Left lung (tissue), 10 donors: ENCODE data around the gene ARHGEF4. TPM values are rescaled to one million over a fixed set of nuclear protein-coding genes. Genes with fewer than 3 reads are reported as not detected.

Source experiments
- ATAC-seq: fragments of 200-7000 bp; cut with Tn5 transposase; one replicate; pipeline ENCODE4 v1.9.1; 2020; ENCODE audit warnings: moderate library complexity
- DNase-seq, 4 donors: peaks; one replicate each; pipeline ENCODE4 v3.0.0-alpha.2; 2013 to 2020
- H3K27ac ChIP-seq, 2 donors: fragments of 200-600 bp; sonication (generic) in 1 of 2; one replicate each; pipeline versions ENCODE4 v1.5.0 to v1.8.0; 2020 to 2021
- H3K27me3 ChIP-seq, 2 donors: fragments of 200-600 bp; sonication (generic) in 1 of 2; one replicate each; pipeline versions ENCODE4 v1.5.0 to v1.8.0; 2020 to 2021
- H3K36me3 ChIP-seq, 2 donors: fragments of 200-600 bp; sonication (generic) in 1 of 2; one replicate each; pipeline versions ENCODE4 v1.5.0 to v1.8.0; 2020 to 2021
- H3K4me1 ChIP-seq, 2 donors: fragments of 200-600 bp; one replicate each; pipeline ENCODE4 v1.8.0; 2021
- H3K4me3 ChIP-seq, 2 donors: fragments of 200-600 bp; sonication (generic) in 1 of 2; one replicate each; pipeline versions ENCODE4 v1.5.0 to v1.8.0; 2020 to 2021; ENCODE audit warnings: mild to moderate bottlenecking in 1 of 2
- H3K9me3 ChIP-seq, 2 donors: fragments of 200-600 bp; sonication (generic) in 1 of 2; one replicate each; pipeline versions ENCODE4 v1.5.0 to v1.8.0; 2020 to 2021
- intact Hi-C, 2 donors: fragments of 100-400 bp; cut with DNase I; formaldehyde crosslinking; loops; one replicate each; pipeline versions ENCODE4 v1.11.2 to v1.14.2; 2022
- polyA plus RNA-seq, 6 donors: library from polyadenylated mRNA; unstranded; fragments of 120-200 nt; gene quantifications; one replicate each; pipeline ENCODE4 v1.2.1, GENCODE V29; 2013; ENCODE audit not compliant: insufficient read length in 6 of 6
- total RNA-seq, 2 donors: library from RNA; stranded (reverse); fragmentation: NEBNext Ultra II Directional; extraction: Animal tissue kit (Norgen Biotek cat#: 25700); gene quantifications; one replicate each; pipeline ENCODE4 v1.2.1, GENCODE V29; 2021
- TF ChIP-seq, protein P1 (sequence below), 2 donors: fragments of 200-600 bp; sonication (generic) in 1 of 2; IDR thresholded peaks; one replicate each; pipeline versions ENCODE4 v1.5.0 to v1.8.0; 2021; ENCODE audit warnings: antibody characterized with exemption in 2 of 2
- donor health status: DM: no; HTN: yes; CAD: no.
- donor health status: DM: no; HTN: no; CAD: no.

ARHGEF4 gene
- total and polyA plus RNA-seq, 8 donors, result 1.7 to 4.3 (median 2.8) TPM

GRCh38 chr2:131009713-131010475, 173.2 kb downstream of the ARHGEF4 start:
- no peak overlapping the region for H3K27ac ChIP-seq
- intact Hi-C loops, result no loop called here
- peaks cover 0 to 33% of the 10 kb centered on the region in 2 donors for H3K27me3 ChIP-seq

DNA sequence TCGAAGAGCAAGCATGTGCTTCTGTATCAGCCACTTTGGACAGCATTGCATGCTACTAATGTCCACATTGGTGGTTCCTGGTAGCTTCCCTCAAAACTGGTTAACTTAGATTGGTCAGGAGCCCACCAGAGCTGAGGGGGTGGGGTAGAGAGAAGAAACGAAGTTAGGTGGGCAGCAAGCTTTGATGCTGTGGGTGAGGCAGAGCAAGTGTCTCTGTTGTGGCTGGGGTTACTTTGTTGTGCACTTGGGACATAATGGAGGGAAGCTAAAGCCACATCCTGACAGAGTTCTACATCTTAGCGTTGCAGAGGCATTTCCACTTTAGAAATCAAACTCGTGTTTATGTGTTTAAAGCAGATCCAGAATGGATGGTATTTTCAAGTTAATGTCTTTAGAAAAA, 173.9 kb downstream of the ARHGEF4 start:
- intact Hi-C loops, result no loop called here
- no peak for ATAC-seq
- TF ChIP-seq, protein P1, sequence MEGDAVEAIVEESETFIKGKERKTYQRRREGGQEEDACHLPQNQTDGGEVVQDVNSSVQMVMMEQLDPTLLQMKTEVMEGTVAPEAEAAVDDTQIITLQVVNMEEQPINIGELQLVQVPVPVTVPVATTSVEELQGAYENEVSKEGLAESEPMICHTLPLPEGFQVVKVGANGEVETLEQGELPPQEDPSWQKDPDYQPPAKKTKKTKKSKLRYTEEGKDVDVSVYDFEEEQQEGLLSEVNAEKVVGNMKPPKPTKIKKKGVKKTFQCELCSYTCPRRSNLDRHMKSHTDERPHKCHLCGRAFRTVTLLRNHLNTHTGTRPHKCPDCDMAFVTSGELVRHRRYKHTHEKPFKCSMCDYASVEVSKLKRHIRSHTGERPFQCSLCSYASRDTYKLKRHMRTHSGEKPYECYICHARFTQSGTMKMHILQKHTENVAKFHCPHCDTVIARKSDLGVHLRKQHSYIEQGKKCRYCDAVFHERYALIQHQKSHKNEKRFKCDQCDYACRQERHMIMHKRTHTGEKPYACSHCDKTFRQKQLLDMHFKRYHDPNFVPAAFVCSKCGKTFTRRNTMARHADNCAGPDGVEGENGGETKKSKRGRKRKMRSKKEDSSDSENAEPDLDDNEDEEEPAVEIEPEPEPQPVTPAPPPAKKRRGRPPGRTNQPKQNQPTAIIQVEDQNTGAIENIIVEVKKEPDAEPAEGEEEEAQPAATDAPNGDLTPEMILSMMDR (IDR thresholded peaks at IDR 0.05), result no peak

More at GRCh38 chr2:131009713-131010475, 173.2 kb downstream of the ARHGEF4 start:
- Histone ChIP-seq H3K4me1 (no peaks in the 10 kb centered on the region), H3K36me3 (no peaks in the 10 kb centered on the region), H3K9me3 (no peaks in the 10 kb centered on the region), H3K4me3 (no peak overlapping the region)
- DNase-seq (no peak), ATAC-seq (no peak)
- TF ChIP-seq, protein P1 (IDR thresholded peaks at IDR 0.05), result no peak

DNA sequence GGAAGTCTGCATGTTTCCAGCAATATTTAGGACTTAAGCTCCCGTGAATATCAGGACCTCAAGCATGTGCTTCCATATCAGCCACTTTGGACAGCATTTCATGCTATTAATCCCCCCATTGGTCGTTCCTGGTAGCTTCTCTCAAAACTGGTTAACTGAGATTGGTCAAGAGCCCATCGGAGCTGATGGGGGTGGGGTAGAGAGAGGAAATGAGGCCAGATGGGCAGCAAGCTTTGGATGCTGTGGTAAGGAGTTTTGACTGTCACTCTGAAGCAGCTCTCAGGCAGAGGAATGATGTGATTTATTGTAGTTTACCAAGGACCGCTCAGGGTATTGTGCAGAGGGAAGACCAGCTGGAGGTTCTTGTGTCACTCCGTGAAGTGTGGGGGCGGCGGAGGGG, 174.8 kb downstream of the ARHGEF4 start:
- Histone ChIP-seq H3K9me3 (no peaks in the 10 kb centered on the region), H3K36me3 (no peaks in the 10 kb centered on the region), H3K27me3 (peaks cover 0 to 25% of the 10 kb centered on the region in 2 donors), H3K27ac (no peak overlapping the region), H3K4me1 (no peaks in the 10 kb centered on the region), H3K4me3 (no peak overlapping the region)
- no peak for ATAC-seq
- DNase-seq, result no peak
- intact Hi-C loops, result no loop called here
- TF ChIP-seq, protein P1 (IDR thresholded peaks at IDR 0.05), result no peak

More for the DNA sequence above, 173.9 kb downstream of the ARHGEF4 start:
- Histone ChIP-seq H3K9me3 (no peaks in the 10 kb centered on the region), H3K27me3 (peaks cover 0 to 26% of the 10 kb centered on the region in 2 donors), H3K4me3 (no peak overlapping the region), H3K4me1 (no peaks in the 10 kb centered on the region), H3K27ac (no peak overlapping the region), H3K36me3 (no peaks in the 10 kb centered on the region)
- DNase-seq, result no peak

DNA sequence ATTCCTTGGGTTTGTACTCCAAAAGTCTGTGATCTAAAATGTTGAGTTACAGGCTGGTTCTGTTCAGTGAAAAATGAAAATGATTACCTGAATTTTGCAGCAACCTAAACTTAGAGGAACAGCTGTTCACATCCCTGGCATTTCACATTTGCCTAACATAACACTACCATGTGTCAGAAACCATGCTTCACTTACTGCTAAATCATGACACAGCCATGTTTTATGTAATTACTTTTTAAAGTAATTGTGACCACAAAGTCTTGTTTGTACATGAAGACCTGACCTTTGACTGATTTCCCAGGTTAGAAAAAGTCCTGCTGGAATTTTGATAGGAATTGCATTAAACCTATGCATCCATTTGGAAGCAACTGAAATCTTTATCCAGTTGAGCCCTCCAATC, 177.4 kb downstream of the ARHGEF4 start:
- no peaks in the 10 kb centered on the region for H3K9me3 ChIP-seq
- TF ChIP-seq, protein P1 (IDR thresholded peaks at IDR 0.05), result no peak
- no peak overlapping the region for H3K4me3 ChIP-seq
- intact Hi-C loops, result no loop called here
- no peak for ATAC-seq
- no peaks in the 10 kb centered on the region for H3K4me1 ChIP-seq
- no peak overlapping the region for H3K27ac ChIP-seq
- H3K36me3 ChIP-seq, result no peaks in the 10 kb centered on the region
- H3K27me3 ChIP-seq, result peaks cover 0 to 35% of the 10 kb centered on the region in 2 donors
- DNase-seq, result no peak

- H3K4me3 ChIP-seq, result no peak overlapping the region
- no peaks in the 10 kb centered on the region for H3K36me3 ChIP-seq
- ATAC-seq, result no peak
- H3K9me3 ChIP-seq, result no peaks in the 10 kb centered on the region
- H3K4me1 ChIP-seq, result no peaks in the 10 kb centered on the region
- peaks cover 0 to 32% of the 10 kb centered on the region in 2 donors for H3K27me3 ChIP-seq
- DNase-seq, result no peak
- TF ChIP-seq, protein P1 (IDR thresholded peaks at IDR 0.05), result no peak
- H3K27ac ChIP-seq, result no peak overlapping the region
- intact Hi-C loops, result no loop called here
Measured at GRCh38 chr2:131015764-131016163, 179.1 kb downstream of the ARHGEF4 start.
